Transverse colon (tissue), 4 donors: ENCODE data around the gene TCF20.

Experiments used
- POLR2AphosphoS5 ChIP-seq, 3 donors: sonication (generic); formaldehyde crosslinking; IDR thresholded peaks; one replicate each; pipeline ENCODE4 v1.6.1; 2016; ENCODE audit warnings: antibody characterized with exemption in 3 of 3
- TF ChIP-seq, protein P1 (sequence below), 5 experiments: fragments of 200-600 bp in 3 of 5; fragments of 450-650 bp in 2 of 5; sonication (generic) in 3 of 5; IDR thresholded peaks; 1 replicate in 2 of 5; 2 replicates in 3 of 5; pipeline ENCODE4 v1.5.1; 2016 to 2017; ENCODE audit warnings: antibody characterized with exemption in 5 of 5, inconsistent platforms in 3 of 5, mild to moderate bottlenecking in 2 of 5, moderate library complexity in 1 of 5

DNA sequence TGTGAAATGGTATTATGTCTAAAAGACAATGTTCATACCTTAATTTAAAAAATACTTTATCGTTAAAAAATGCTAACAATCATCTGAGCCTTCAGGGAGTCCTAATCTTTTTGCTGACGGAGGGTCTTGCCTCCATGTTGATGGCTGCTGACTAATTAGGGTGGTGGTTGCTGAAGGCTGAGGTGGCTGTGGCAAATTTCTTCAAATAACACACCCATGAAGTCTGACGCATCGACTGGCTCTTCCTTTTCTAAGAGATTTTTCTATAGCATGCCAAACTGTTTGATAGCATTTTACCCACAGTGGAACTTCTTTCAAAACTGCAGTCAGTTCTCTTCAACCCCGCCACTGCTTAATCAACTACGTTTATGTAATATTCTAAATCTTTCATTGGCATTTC lies 33.6 kb downstream of the TCF20 start:
- TF ChIP-seq, protein P1, sequence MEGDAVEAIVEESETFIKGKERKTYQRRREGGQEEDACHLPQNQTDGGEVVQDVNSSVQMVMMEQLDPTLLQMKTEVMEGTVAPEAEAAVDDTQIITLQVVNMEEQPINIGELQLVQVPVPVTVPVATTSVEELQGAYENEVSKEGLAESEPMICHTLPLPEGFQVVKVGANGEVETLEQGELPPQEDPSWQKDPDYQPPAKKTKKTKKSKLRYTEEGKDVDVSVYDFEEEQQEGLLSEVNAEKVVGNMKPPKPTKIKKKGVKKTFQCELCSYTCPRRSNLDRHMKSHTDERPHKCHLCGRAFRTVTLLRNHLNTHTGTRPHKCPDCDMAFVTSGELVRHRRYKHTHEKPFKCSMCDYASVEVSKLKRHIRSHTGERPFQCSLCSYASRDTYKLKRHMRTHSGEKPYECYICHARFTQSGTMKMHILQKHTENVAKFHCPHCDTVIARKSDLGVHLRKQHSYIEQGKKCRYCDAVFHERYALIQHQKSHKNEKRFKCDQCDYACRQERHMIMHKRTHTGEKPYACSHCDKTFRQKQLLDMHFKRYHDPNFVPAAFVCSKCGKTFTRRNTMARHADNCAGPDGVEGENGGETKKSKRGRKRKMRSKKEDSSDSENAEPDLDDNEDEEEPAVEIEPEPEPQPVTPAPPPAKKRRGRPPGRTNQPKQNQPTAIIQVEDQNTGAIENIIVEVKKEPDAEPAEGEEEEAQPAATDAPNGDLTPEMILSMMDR (IDR thresholded peaks at IDR 0.05), result no peak
- TF ChIP-seq POLR2AphosphoS5 (IDR thresholded peaks at IDR 0.05), result no peak
